GM12891 (cell line): ENCODE data around the gene CHML.

Experiments used
- DNase-seq: peaks from one replicate; pipeline ENCODE4 v3.0.0; 2011; ENCODE audit warnings: low spot score; ENCODE audit not compliant: insufficient read length
- FAIRE-seq: peaks from 2 replicates; lab custom pipeline; 2011; peaks lifted over from hg19 to GRCh38; lab: Jason Lieb, UNC
- PAX5 ChIP-seq: IDR thresholded peaks from 2 replicates; pipeline ENCODE4 v1.6.1; 2011; ENCODE audit warnings: low read length, moderate library complexity, mild to moderate bottlenecking; ENCODE audit not compliant: insufficient read depth, severe bottlenecking
- POLR2A ChIP-seq: IDR thresholded peaks from 2 replicates; pipeline ENCODE4 v1.6.1; 2011; ENCODE audit warnings: low read depth, low read length, control low read depth
- POLR2AphosphoS5 ChIP-seq: IDR thresholded peaks from 2 replicates; pipeline ENCODE4 v1.6.1; 2011; ENCODE audit warnings: low read depth, low read length, control low read depth
- POU2F2 ChIP-seq: IDR thresholded peaks from 2 replicates; pipeline ENCODE4 v1.6.1; 2011; ENCODE audit warnings: low read depth, mild to moderate bottlenecking, control low read depth, low read length, moderate library complexity
- SPI1 ChIP-seq: IDR thresholded peaks from 2 replicates; pipeline ENCODE4 v1.6.1; 2011; ENCODE audit warnings: low read depth, low read length, control low read depth
- TAF1 ChIP-seq: IDR thresholded peaks from 2 replicates; pipeline ENCODE4 v1.6.1; 2011; ENCODE audit warnings: low read depth, low read length, control low read depth

Gene CHML

GRCh38 chr1:241646201-241646600 lies 6.0 kb upstream of the CHML start:
- FAIRE-seq = no peak
- TF ChIP-seq PAX5 = no peak
- no peak for TF ChIP-seq POLR2A
- TF ChIP-seq POLR2AphosphoS5 = no peak
- TF ChIP-seq TAF1 = no peak
- no peak for TF ChIP-seq SPI1
- TF ChIP-seq POU2F2 = no peak
- no peak for DNase-seq

- DNase-seq (no peak), FAIRE-seq (no peak)
- TF ChIP-seq SPI1 (no peak), POU2F2 (no peak), TAF1 (no peak), POLR2AphosphoS5 (no peak), PAX5 (no peak), POLR2A (no peak)
Measured at GRCh38 chr1:241645199-241645598, 5.0 kb upstream of the CHML start.

GRCh38 chr1:241644259-241644658 lies 4.1 kb upstream of the CHML start:
- TF ChIP-seq POLR2A = no peak
- TF ChIP-seq PAX5 = no peak
- TF ChIP-seq POU2F2 = no peak
- TF ChIP-seq TAF1 = no peak
- TF ChIP-seq SPI1 = no peak
- TF ChIP-seq POLR2AphosphoS5 = no peak
- no peak for FAIRE-seq
- no peak for DNase-seq

- FAIRE-seq (no peak), DNase-seq (no peak)
- no peak for TF ChIP-seq TAF1
- TF ChIP-seq POLR2AphosphoS5 = no peak
- no peak for TF ChIP-seq POLR2A
- TF ChIP-seq SPI1 = no peak
- TF ChIP-seq PAX5 = no peak
- no peak for TF ChIP-seq POU2F2
Measured at GRCh38 chr1:241642593-241642944, 2.4 kb upstream of the CHML start.

GRCh38 chr1:241641773-241642592 lies 1.8 kb upstream of the CHML start:
- DNase-seq (no peak), FAIRE-seq (no peak)
- TF ChIP-seq PAX5 (no peak), POLR2A (no peak), SPI1 (no peak), POU2F2 (no peak), POLR2AphosphoS5 (no peak), TAF1 (no peak)

GRCh38 chr1:241640867-241641622 lies 876 bp upstream of the CHML start:
- FAIRE-seq (no peak), DNase-seq (no peak)
- TF ChIP-seq TAF1 = no peak
- no peak for TF ChIP-seq POU2F2
- TF ChIP-seq SPI1 = no peak
- no peak for TF ChIP-seq POLR2AphosphoS5
- TF ChIP-seq PAX5 = no peak
- TF ChIP-seq POLR2A = no peak

GRCh38 chr1:241639623-241640148 lies 483 bp downstream of the CHML start:
- peak; percentile 46 for DNase-seq
- TF ChIP-seq SPI1 (no peak), POU2F2 (0 out of 2 replicates have a peak, but pooled peaks have one; percentile 29)
- FAIRE-seq = peak; percentile 58

GRCh38 chr1:241638909-241639622 lies 1.1 kb downstream of the CHML start:
- FAIRE-seq = peak; percentile 38
- DNase-seq = no peak
- TF ChIP-seq SPI1 (no peak), POU2F2 (no peak), PAX5 (no peak), POLR2A (no peak)

- TF ChIP-seq SPI1 (no peak), TAF1 (no peak), POLR2A (no peak), POLR2AphosphoS5 (no peak), POU2F2 (no peak), PAX5 (no peak)
- FAIRE-seq (no peak), DNase-seq (no peak)
Measured at GRCh38 chr1:241638099-241638682, 2.0 kb downstream of the CHML start.
